ENCODE results near the gene SNORC.

The SNORC gene

GRCh38 chr2:232920760-232921159 lies 50.7 kb downstream of the SNORC start:
- DNase-seq (ENCODE audit: low read depth): no peak
- no peak overlapping the region for H3K4me3 ChIP-seq (ENCODE audit: low read depth, low read length)
- TF ChIP-seq CTCF (IDR thresholded peaks at IDR 0.05; ENCODE audit: low read depth, low read length): no peak
- no peak for TF ChIP-seq POLR2A (IDR thresholded peaks at IDR 0.05; ENCODE audit: extremely low read depth, insufficient read length)
- TF ChIP-seq MYC (IDR thresholded peaks at IDR 0.05; ENCODE audit: low read depth, low read length): no peak
- TF ChIP-seq MAX (IDR thresholded peaks at IDR 0.05; ENCODE audit: low read depth, low read length): no peak

GRCh38 chr2:232924433-232924832 lies 54.4 kb downstream of the SNORC start:
- no peak for TF ChIP-seq CTCF (IDR thresholded peaks at IDR 0.05; ENCODE audit: low read depth, low read length)
- no peak for TF ChIP-seq MAX (IDR thresholded peaks at IDR 0.05; ENCODE audit: low read depth, low read length)
- TF ChIP-seq MYC (IDR thresholded peaks at IDR 0.05; ENCODE audit: low read depth, low read length): no peak
- no peak for TF ChIP-seq POLR2A (IDR thresholded peaks at IDR 0.05; ENCODE audit: extremely low read depth, insufficient read length)
- H3K4me3 ChIP-seq (ENCODE audit: low read depth, low read length): no peak overlapping the region
- DNase-seq (ENCODE audit: low read depth): no peak

GRCh38 chr2:232925153-232925820 lies 55.2 kb downstream of the SNORC start:
- H3K4me3 ChIP-seq (ENCODE audit: low read depth, low read length): no peak overlapping the region
- DNase-seq (ENCODE audit: low read depth): no peak
- TF ChIP-seq CTCF (IDR thresholded peaks at IDR 0.05; ENCODE audit: low read depth, low read length) (no peak), POLR2A (IDR thresholded peaks at IDR 0.05; ENCODE audit: extremely low read depth, insufficient read length) (no peak), MYC (IDR thresholded peaks at IDR 0.05; ENCODE audit: low read depth, low read length) (no peak), MAX (IDR thresholded peaks at IDR 0.05; ENCODE audit: low read depth, low read length) (no peak)

- TF ChIP-seq MAX (IDR thresholded peaks at IDR 0.05; ENCODE audit: low read depth, low read length) (no peak), POLR2A (IDR thresholded peaks at IDR 0.05; ENCODE audit: extremely low read depth, insufficient read length) (no peak), CTCF (IDR thresholded peaks at IDR 0.05; ENCODE audit: low read depth, low read length) (no peak), MYC (IDR thresholded peaks at IDR 0.05; ENCODE audit: low read depth, low read length) (no peak)
- DNase-seq (ENCODE audit: low read depth): no peak
- H3K4me3 ChIP-seq (ENCODE audit: low read depth, low read length): no peak overlapping the region
Measured at GRCh38 chr2:232925821-232926156, 55.7 kb downstream of the SNORC start.

GRCh38 chr2:232926431-232926939 lies 56.4 kb downstream of the SNORC start:
- H3K4me3 ChIP-seq (ENCODE audit: low read depth, low read length): no peak overlapping the region
- no peak for DNase-seq (ENCODE audit: low read depth)
- TF ChIP-seq MAX (IDR thresholded peaks at IDR 0.05; ENCODE audit: low read depth, low read length): no peak
- no peak for TF ChIP-seq MYC (IDR thresholded peaks at IDR 0.05; ENCODE audit: low read depth, low read length)
- no peak for TF ChIP-seq POLR2A (IDR thresholded peaks at IDR 0.05; ENCODE audit: extremely low read depth, insufficient read length)
- TF ChIP-seq CTCF (IDR thresholded peaks at IDR 0.05; ENCODE audit: low read depth, low read length): no peak
